HG02938 (cell line): ENCODE data around the gene SCMH1.
"Not testable (repeated sequence)": the region's sequence is repeated elsewhere in the genome, so short reads cannot be mapped to it uniquely, and the experiment has no call there.

ENCODE experiments used
- ATAC-seq: cut with Tn5 transposase; IDR thresholded peaks from one replicate; pipeline ENCODE4 v1.9.1; 2021; ENCODE audit warnings: mild to moderate bottlenecking, moderate library complexity; ENCODE audit not compliant: unreplicated experiment

Gene SCMH1

GRCh38 chr1:41158147-41158875 is 83.8 kb downstream of the SCMH1 start:
- no peak for ATAC-seq

- no peak for ATAC-seq
Observed at GRCh38 chr1:41155105-41155504, 87.0 kb downstream of the SCMH1 start.

DNA sequence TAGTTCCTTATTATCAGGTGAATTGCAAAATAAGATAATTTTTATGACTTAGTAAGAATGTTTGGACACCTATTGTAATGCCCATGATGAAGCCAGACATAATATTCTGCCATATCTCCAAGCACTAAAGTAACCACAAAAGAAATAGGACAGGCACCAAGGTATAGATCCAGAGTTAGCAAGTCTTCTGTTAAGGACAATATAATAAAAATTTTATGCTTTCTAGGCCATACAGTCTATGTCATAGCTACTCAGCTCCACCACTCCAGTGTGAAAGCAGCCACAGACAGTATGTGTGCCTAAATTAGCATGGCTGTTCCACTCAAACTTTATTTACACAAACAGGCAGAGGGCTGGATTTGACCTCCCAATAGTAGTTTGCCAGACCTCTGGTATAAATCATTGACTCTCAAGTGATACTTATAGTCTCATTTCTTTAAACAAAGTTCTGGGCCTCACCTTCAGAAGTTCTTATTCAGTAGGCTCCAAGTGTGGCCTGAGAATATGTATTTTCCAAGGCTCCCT is 88.3 kb downstream of the SCMH1 start:
- ATAC-seq: no peak

DNA sequence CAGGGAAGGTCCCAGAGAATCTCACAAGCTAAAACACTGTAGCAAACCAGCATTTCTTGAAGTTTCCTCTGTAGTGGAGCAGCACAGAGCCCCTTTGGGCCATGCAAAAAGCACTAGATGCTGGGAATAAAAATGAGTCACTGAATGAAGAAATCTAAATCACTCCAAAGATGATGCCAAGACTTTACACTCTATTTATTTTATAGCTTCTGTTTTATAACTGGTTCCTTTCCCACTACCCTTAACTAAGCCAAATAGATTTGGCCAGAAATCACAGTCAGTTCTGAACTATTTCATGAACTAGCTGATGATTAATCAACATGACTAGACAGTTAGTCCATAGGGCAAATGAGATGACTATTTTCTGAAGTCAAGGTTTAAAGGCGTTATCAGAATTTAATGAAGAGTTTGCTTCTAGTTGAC is 89.5 kb downstream of the SCMH1 start:
- no peak for ATAC-seq

GRCh38 chr1:41151846-41152245 is 90.3 kb downstream of the SCMH1 start:
- no peak for ATAC-seq

DNA sequence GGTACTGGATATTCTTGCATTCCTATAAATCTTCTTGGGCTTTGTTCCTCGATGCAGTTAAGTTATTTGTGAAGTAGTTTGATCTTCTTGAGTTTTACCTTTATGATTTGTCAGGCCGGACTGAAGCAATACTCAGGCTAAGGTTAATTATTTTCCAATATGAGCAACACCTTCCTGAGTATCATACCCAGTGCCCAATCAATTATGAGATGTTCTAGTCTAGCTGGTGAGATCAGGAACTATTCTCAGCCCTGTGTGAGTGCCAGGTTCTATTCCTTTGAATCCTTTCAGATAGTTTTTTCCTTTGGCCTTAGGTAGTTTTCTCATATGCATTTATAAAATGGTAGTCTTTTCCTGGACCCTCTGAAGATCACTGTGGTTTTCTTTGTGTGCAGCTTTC is 92.5 kb downstream of the SCMH1 start:
- no peak for ATAC-seq

DNA sequence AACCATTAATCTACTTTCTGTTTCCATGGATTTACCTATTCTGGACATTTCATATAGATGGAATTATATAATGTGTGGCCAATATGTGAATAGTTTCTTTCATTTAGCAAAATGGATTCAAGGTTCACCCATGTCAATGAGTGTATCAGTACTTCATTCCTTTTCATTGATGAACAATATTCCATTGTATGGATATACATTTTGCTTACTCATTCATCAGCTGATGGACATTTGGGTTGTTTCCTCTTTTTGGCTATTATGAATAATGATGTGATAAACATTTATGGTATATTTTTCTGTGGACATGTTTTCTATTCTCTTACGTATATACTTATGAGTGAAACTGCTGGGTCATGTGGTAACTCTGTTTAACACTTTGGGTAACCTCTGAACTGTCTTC is 97.8 kb downstream of the SCMH1 start:
- no peak for ATAC-seq

DNA sequence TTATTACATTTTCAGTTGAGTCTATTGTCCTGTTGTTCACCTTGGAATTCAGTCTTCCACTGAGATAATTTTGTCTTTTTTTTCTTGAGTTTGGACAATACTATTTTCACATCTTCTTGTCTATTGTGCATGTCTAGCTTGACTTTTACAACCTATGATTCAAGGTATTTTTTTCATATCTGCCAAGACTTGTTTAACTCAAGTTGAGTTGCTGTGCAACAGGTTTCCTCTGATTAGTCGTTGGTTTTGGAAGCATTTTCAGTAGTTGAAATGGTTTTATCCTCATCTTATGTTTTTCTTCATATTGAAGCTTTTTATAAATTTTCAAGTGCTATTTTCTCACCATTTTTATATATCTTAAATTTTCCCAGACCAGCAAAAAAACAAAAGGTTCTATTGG is 103.6 kb downstream of the SCMH1 start:
- no peak for ATAC-seq

- no peak for ATAC-seq
Observed at GRCh38 chr1:41135196-41135947, 106.7 kb downstream of the SCMH1 start.

- ATAC-seq: not testable (repeated sequence)
Observed at GRCh38 chr1:41134325-41134724, 107.8 kb downstream of the SCMH1 start.

DNA sequence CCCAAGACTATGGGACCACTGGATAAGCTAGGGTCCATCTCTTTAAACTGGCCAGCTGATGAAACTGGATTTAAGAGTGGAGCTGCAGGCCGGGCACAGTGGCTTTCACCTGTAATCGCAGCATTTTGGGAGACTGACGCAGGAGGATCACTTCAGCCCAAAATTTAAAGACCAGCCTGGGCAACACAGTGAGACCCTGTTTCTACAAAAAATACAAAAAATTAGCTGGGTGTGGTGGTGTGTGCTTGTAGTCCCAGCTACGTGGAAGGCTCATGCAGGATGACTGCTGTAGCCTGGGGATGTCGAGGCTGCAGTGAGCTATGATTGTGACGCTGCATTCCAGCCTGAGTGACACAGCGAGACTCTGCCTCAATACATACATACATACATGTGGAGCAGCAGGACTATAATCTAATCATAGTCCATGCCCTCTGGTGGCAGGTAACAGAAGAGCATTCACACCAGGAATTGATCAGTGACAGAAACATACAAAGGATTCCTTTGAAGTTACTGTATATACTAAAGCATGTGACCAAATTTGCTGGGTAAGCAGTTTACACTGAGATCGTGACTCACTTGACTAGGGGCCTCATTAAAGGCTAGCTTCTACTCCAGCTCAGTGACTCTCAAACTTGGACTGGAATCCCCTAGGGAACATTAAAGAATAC is 119.1 kb downstream of the SCMH1 start:
- no peak for ATAC-seq

GRCh38 chr1:41122148-41122547 is 120.0 kb downstream of the SCMH1 start:
- no peak for ATAC-seq

GRCh38 chr1:41118645-41119044 is 123.5 kb downstream of the SCMH1 start:
- no peak for ATAC-seq

DNA sequence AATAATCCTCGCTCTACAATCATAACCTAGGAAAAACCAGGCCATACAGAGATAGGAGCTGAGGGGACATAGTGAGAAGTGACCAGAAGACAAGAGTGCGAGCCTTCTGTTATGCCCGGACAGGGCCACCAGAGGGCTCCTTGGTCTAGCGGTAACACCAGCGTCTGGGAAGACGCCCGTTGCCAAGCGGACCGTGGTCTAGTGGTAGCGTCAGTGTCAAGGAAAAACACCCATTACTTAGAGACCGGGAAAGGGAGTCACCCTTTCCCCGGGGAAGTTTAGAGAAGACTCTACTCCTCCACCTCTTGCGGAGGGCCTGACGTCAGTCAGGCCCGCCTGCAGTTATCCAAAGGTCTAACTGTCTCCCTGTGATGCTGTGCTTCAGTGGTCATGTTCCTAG is 124.9 kb downstream of the SCMH1 start:
- not testable (repeated sequence) for ATAC-seq

- no peak for ATAC-seq
Observed at GRCh38 chr1:41110736-41111135, 131.4 kb downstream of the SCMH1 start.

DNA sequence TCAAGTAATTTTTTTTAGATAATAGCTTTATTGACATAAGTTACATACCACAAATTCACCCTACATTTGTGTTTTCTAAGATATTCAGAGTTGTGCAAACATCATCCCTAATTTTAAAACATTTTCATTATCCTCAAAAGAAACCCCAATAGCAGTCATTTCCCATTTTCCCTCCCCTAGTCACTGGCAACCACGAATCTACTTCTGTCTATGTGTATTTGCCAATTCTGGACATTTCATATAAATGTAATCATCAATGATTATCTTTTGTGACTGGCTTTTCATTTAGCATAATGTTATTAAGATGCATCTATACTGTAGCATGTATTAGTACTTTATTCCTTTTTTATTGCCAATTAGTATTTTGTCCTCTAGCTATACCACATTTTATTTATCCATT is 131.8 kb downstream of the SCMH1 start:
- no peak for ATAC-seq

GRCh38 chr1:41109310-41110197 is 132.6 kb downstream of the SCMH1 start:
- no peak for ATAC-seq

- no peak for ATAC-seq
Observed at GRCh38 chr1:41108696-41109275, 133.3 kb downstream of the SCMH1 start.

DNA sequence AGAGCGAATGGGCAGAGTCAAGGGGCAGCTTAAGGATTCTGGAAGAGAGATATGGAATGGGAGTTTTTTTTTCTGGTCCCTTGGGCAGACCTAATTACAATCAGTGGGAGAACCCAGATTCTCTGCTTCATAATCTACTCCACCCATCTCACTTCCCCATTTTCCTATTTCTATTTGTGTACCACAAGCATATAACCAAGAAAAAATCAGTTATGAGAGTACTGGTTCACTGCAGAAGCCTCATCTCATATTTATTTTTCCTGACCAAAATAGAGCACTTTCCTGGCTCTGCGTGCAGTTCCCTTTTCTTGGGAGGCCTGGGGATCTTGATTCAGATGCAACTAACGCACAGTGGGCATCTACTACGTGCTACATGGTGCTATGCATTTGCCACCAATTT is 138.3 kb downstream of the SCMH1 start:
- ATAC-seq: no peak

GRCh38 chr1:41102653-41103052 is 139.5 kb downstream of the SCMH1 start:
- ATAC-seq: no peak
